Endothelial cell of umbilical vein (primary cell): ENCODE data around the gene THSD7A. TPM values are rescaled to one million over a fixed set of nuclear protein-coding genes. Genes with fewer than 3 reads are reported as not detected.

Experiments
- BruUV-seq: library from RNA; stranded (reverse); fragments of 400-500 nt; replicated peaks from 2 replicates; lab custom pipeline; 2021; lab: Mats Ljungman, UMichigan
- CTCF ChIA-PET: fragments of 300-600, 350-600 bp; sonication (Branson Sonifier 250); formaldehyde crosslinking; loops from one replicate; lab custom pipeline; 2021; ENCODE audit warnings: antibody characterized with exemption, inconsistent platforms; lab: Charles Lee
- POLR2A ChIA-PET: fragments of 300-600, 350-600 bp; sonication (Branson Sonifier 250); formaldehyde crosslinking; loops from one replicate; lab custom pipeline; 2021; ENCODE audit warnings: antibody characterized with exemption, inconsistent platforms; lab: Charles Lee
- DNase-seq: peaks from one replicate; pipeline ENCODE4 v3.0.0-alpha.2; 2011; ENCODE audit warnings: low read depth, low spot score
- FAIRE-seq: peaks from 2 replicates; lab custom pipeline; 2011; peaks lifted over from hg19 to GRCh38; lab: Jason Lieb, UNC
- H2AFZ ChIP-seq: 2 replicates; pipeline ENCODE4 v1.6.0; 2012; ENCODE audit warnings: low read depth, low read length, control low read depth, inconsistent platforms
- H3K27ac ChIP-seq: 2 replicates; pipeline ENCODE4 v1.5.1; 2011; ENCODE audit warnings: low read depth, mild to moderate bottlenecking, control low read depth, low read length, moderate library complexity; ENCODE audit not compliant: insufficient read depth
- H3K27me3 ChIP-seq, 2 experiments: 2 replicates each; pipeline versions ENCODE4 v1.6.0 to v1.6.1; 2011; ENCODE audit warnings: low read length in 2 of 2, mixed read lengths in 1 of 2; ENCODE audit not compliant: control insufficient read depth in 2 of 2, insufficient read depth in 2 of 2
- H3K36me3 ChIP-seq, 2 experiments: 2 replicates in 1 of 2; 3 replicates in 1 of 2; pipeline ENCODE4 v1.5.1; 2011; ENCODE audit warnings: low read length in 2 of 2, mild to moderate bottlenecking in 1 of 2, moderate library complexity in 1 of 2; ENCODE audit not compliant: control insufficient read depth in 2 of 2, insufficient read depth in 2 of 2; ENCODE audit errors: extremely low read depth in 1 of 2
- H3K4me1 ChIP-seq: 3 replicates; pipeline ENCODE4 v1.5.1; 2011; ENCODE audit warnings: mild to moderate bottlenecking, low read length; ENCODE audit not compliant: control insufficient read depth, insufficient read depth; ENCODE audit errors: extremely low read depth
- H3K4me2 ChIP-seq: 2 replicates; pipeline ENCODE4 v1.6.1; 2011; ENCODE audit warnings: low read length, control low read depth, mixed read lengths; ENCODE audit not compliant: insufficient read depth
- H3K4me3 ChIP-seq, 3 experiments: fragments of 200-600 bp in 1 of 3; sonication (generic), shearing (Covaris generic) in 1 of 3; replicated peaks in 1 of 3; 2 replicates each; pipeline ENCODE4 v1.5.1; 2011 to 2016; ENCODE audit warnings: control low read depth in 3 of 3, low read length in 3 of 3, mild to moderate bottlenecking in 2 of 3, inconsistent platforms in 1 of 3, low read depth in 1 of 3, moderate library complexity in 1 of 3; ENCODE audit not compliant: insufficient read depth in 1 of 3
- H3K79me2 ChIP-seq: 2 replicates; pipeline ENCODE4 v1.6.0; 2012; ENCODE audit warnings: low read length, inconsistent platforms; ENCODE audit not compliant: control insufficient read depth, insufficient read depth
- H3K9ac ChIP-seq: replicated peaks from 2 replicates; pipeline ENCODE3; 2011; ENCODE audit warnings: low read length, control low read depth; ENCODE audit not compliant: insufficient read depth; ENCODE audit errors: extremely low read depth
- H3K9me1 ChIP-seq: replicated peaks from 3 replicates; pipeline ENCODE4 v1.6.0; 2011; ENCODE audit warnings: mild to moderate bottlenecking, low read length; ENCODE audit not compliant: control insufficient read depth, insufficient read depth; ENCODE audit errors: extremely low read depth
- H3K9me3 ChIP-seq: replicated peaks from 2 replicates; pipeline ENCODE4 v1.5.1; 2012; ENCODE audit warnings: low read length, inconsistent platforms; ENCODE audit not compliant: control insufficient read depth, insufficient read depth
- H4K20me1 ChIP-seq: replicated peaks from 2 replicates; pipeline ENCODE3; 2011; ENCODE audit warnings: mild to moderate bottlenecking, low read length; ENCODE audit not compliant: control insufficient read depth, insufficient read depth; ENCODE audit errors: extremely low read depth
- CTCF ChIP-seq, 2 donors: IDR thresholded peaks; 1 replicate in 1 of 2; 2 replicates in 1 of 2; pipeline ENCODE4 v1.5.1; 2011; ENCODE audit warnings: low read length in 2 of 2, mild to moderate bottlenecking in 2 of 2, moderate library complexity in 2 of 2, control low read depth in 1 of 2, inconsistent platforms in 1 of 2, low read depth in 1 of 2; ENCODE audit not compliant: insufficient read depth in 1 of 2; ENCODE audit errors: extremely low read depth in 1 of 2
- EZH2 ChIP-seq: IDR thresholded peaks from 2 replicates; pipeline ENCODE4 v1.6.1; 2012; ENCODE audit warnings: borderline replicate concordance, low read depth, mild to moderate bottlenecking, moderate library complexity, low read length, inconsistent platforms; ENCODE audit not compliant: severe bottlenecking
- JUN ChIP-seq: IDR thresholded peaks from 2 replicates; pipeline ENCODE4 v1.6.1; 2011; ENCODE audit warnings: borderline replicate concordance, low read depth; ENCODE audit not compliant: insufficient read length, insufficient read depth
- POLR2A ChIP-seq: IDR thresholded peaks from 2 replicates; pipeline ENCODE4 v1.6.1; 2012; ENCODE audit warnings: low read depth, mild to moderate bottlenecking, control low read depth, low read length
- POLR2AphosphoS5 ChIP-seq: IDR thresholded peaks from 2 replicates; pipeline ENCODE4 v1.6.1; 2012; ENCODE audit warnings: low read depth, mild to moderate bottlenecking, control low read depth, low read length, moderate library complexity; ENCODE audit not compliant: insufficient read depth
- dilution Hi-C: fragments of 300-500 bp; cut with MboI; formaldehyde crosslinking; loops from one replicate; pipeline ENCODE4 v1.15.0; 2019; ENCODE audit warnings: low sequenced_read_pairs; ENCODE audit not compliant: extremely low pct_ligation_motif_present
- intact Hi-C: fragments of 100-400 bp; cut with micrococcal nuclease; formaldehyde crosslinking; loops from one replicate; pipeline ENCODE4 v1.10.0; 2022
- polyA plus RNA-seq, 4 experiments: library from polyadenylated mRNA; depleted of rRNA in 3 of 4; stranded (reverse) in 3 of 4; unstranded in 1 of 4; fragments of >200 nt; gene quantifications; 2 replicates each; pipeline versions ENCODE4 v1.2.1 to v1.2.3, GENCODE V29; 2011 to 2012; ENCODE audit warnings: missing spikeins in 1 of 4
- total RNA-seq: library from RNA; stranded (reverse); gene quantifications from 2 replicates; pipeline ENCODE4 v1.2.3, GENCODE V29; 2021
- TF ChIP-seq, protein P1 (sequence below): IDR thresholded peaks from 2 replicates; pipeline ENCODE4 v1.6.1; 2011; ENCODE audit not compliant: insufficient read depth, insufficient read length

The THSD7A gene
- total and polyA plus RNA-seq, 2 donors (not counting 3 experiments of a cell fraction or from before 2014, with no cell fraction given) = 3.3 to 12.7 TPM

DNA sequence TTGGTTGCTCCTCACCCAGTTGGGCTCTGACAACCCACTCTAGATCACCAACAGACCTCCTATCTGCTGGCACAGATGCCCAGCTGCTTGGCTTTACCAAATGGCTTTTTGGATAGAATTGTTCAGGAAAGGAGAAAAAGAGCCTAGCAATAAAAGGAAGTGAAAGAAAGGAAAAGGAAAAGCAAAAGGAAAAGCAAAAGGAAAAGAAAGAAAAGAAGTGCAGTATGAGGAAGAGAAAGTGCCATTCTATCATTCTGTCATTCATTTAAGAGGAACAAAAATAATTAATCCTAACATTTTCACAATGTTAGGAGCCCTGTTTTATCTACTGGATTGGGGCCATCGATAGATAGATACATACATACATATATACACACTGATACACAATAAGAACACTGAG lies 353.6 kb downstream of the THSD7A start:
- DNase-seq = no peak
- TF ChIP-seq EZH2 (no peak), POLR2A (no peak), POLR2AphosphoS5 (no peak), JUN (no peak), CTCF (IDR thresholded peaks at IDR 0.05; ENCODE audit: extremely low read depth in 1 of 2, insufficient read depth in 1 of 2, low read depth in 1 of 2, low read length in 2 of 2) (no peak)
- TF ChIP-seq, protein P1, sequence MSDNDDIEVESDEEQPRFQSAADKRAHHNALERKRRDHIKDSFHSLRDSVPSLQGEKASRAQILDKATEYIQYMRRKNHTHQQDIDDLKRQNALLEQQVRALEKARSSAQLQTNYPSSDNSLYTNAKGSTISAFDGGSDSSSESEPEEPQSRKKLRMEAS = no peak
- Histone ChIP-seq H3K27me3 (no peaks in the 10 kb centered on the region), H3K79me2 (no peaks in the 10 kb centered on the region), H3K9ac (no peak overlapping the region), H3K4me3 (no peak overlapping the region), H4K20me1 (no peaks in the 10 kb centered on the region), H3K4me1 (no peaks in the 10 kb centered on the region), H3K9me3 (no peaks in the 10 kb centered on the region), H3K9me1 (no peaks in the 10 kb centered on the region), H2AFZ (no peak overlapping the region), H3K4me2 (no peak overlapping the region), H3K27ac (no peak overlapping the region), H3K36me3 (peaks cover 0 to 2% of the 10 kb centered on the region in 2 experiments)
- no peak for FAIRE-seq
- BruUV-seq = no TSS peak
- ChIA-PET CTCF (no interaction called here), POLR2A (no interaction called here)
- dilution Hi-C loops = no loop called here
- intact Hi-C loops = no loop called here
